K562 (cell line): ENCODE measurements around the gene LINGO4. TPM values are rescaled to one million over a fixed set of nuclear protein-coding genes. Genes with fewer than 3 reads are reported as not detected.

ENCODE experiments used
- ATAC-seq: fragments of 200-7000 bp; cut with Tn5 transposase; 3 replicates; pipeline ENCODE4 v1.9.1; 2020; ENCODE audit warnings: moderate library complexity
- BruUV-seq: library from RNA; stranded (reverse); fragments of 400-500 nt; replicated peaks from 2 replicates; lab custom pipeline; 2021; lab: Mats Ljungman, UMichigan
- CTCF ChIA-PET: fragments of 300-600 bp; formaldehyde crosslinking; extraction: SDS; loops from one replicate; lab custom pipeline; 2021; ENCODE audit warnings: low intra/inter-chr PET ratio; lab: Yijun Ruan, JAX
- POLR2A ChIA-PET: fragments of 300-600, 350-650 bp; sonication (Branson Sonifier 250); formaldehyde crosslinking; extraction: SDS; loops from one replicate; lab custom pipeline; 2021; ENCODE audit warnings: antibody characterized with exemption, inconsistent platforms; lab: Yijun Ruan, JAX
- DNase-seq, 4 experiments: peaks; one replicate each; pipeline versions ENCODE4 v3.0.0 to v3.0.0-alpha.2; 2011 to 2018; ENCODE audit warnings: low spot score in 3 of 4, mixed read lengths in 3 of 4; ENCODE audit errors: extremely low read depth in 1 of 4
- FAIRE-seq: peaks from 2 replicates; lab custom pipeline; 2011; peaks lifted over from hg19 to GRCh38; lab: Jason Lieb, UNC
- H2AFZ ChIP-seq: 2 replicates; pipeline ENCODE4 v1.6.0; 2011; ENCODE audit warnings: low read depth, low read length, control low read depth, inconsistent platforms
- H3K27ac ChIP-seq: fragments of 200-600 bp; 3 replicates; pipeline ENCODE4 v1.8.0; 2011; ENCODE audit warnings: low read depth, mild to moderate bottlenecking, control low read depth, inconsistent platforms, low read length, moderate library complexity, mixed read lengths; ENCODE audit errors: extremely low read depth
- H3K27me3 ChIP-seq, 2 experiments: fragments of 300-600 bp in 1 of 2; 2 replicates in 1 of 2; 3 replicates in 1 of 2; pipeline versions ENCODE4 v1.6.0 to v1.8.0; 2011; ENCODE audit warnings: inconsistent platforms in 2 of 2, low read length in 2 of 2, mild to moderate bottlenecking in 1 of 2, mixed read lengths in 1 of 2, moderate library complexity in 1 of 2; ENCODE audit not compliant: control insufficient read depth in 2 of 2, insufficient read depth in 2 of 2
- H3K36me3 ChIP-seq: fragments of 300-600 bp; 3 replicates; pipeline ENCODE4 v1.8.0; 2011; ENCODE audit warnings: mild to moderate bottlenecking, low read length, inconsistent platforms; ENCODE audit not compliant: control insufficient read depth, insufficient read depth
- H3K4me1 ChIP-seq, 2 experiments: fragments of 200-600 bp in 1 of 2; replicated peaks in 1 of 2; 2 replicates in 1 of 2; 3 replicates in 1 of 2; pipeline versions ENCODE4 v1.5.1 to v1.8.0; 2011; ENCODE audit warnings: inconsistent platforms in 2 of 2, low read length in 2 of 2, mild to moderate bottlenecking in 1 of 2, mixed read lengths in 1 of 2, moderate library complexity in 1 of 2; ENCODE audit not compliant: control insufficient read depth in 2 of 2, insufficient read depth in 2 of 2
- H3K4me2 ChIP-seq: 2 replicates; pipeline ENCODE4 v1.6.1; 2011; ENCODE audit warnings: low read length, control low read depth, inconsistent platforms, mixed read lengths; ENCODE audit not compliant: insufficient read depth
- H3K4me3 ChIP-seq: fragments of 200-600 bp; sonication (generic), shearing (Covaris generic); 2 replicates; pipeline ENCODE4 v1.5.1; 2016; ENCODE audit warnings: control low read depth, inconsistent platforms
- H3K79me2 ChIP-seq: fragments of 200-600 bp; 3 replicates; pipeline ENCODE4 v1.8.0; 2011; ENCODE audit warnings: low read length, inconsistent platforms; ENCODE audit not compliant: control insufficient read depth, insufficient read depth
- H3K9ac ChIP-seq, 2 experiments: 2 replicates each; pipeline versions ENCODE4 v1.6.0 to v1.6.1; 2011; ENCODE audit warnings: low read depth in 2 of 2, low read length in 2 of 2, control low read depth in 1 of 2, inconsistent platforms in 1 of 2, mild to moderate bottlenecking in 1 of 2, mixed read lengths in 1 of 2; ENCODE audit not compliant: insufficient read depth in 1 of 2
- H3K9me1 ChIP-seq: one replicate; pipeline ENCODE4 v1.6.0; 2011; ENCODE audit warnings: inconsistent platforms, mild to moderate bottlenecking, low read length, moderate library complexity; ENCODE audit not compliant: control insufficient read depth, insufficient read depth
- H3K9me3 ChIP-seq: replicated peaks from 2 replicates; pipeline ENCODE4 v1.5.1; 2011; ENCODE audit warnings: low read depth, low read length, inconsistent platforms; ENCODE audit not compliant: control insufficient read depth, insufficient read depth
- H4K20me1 ChIP-seq: replicated peaks from 2 replicates; pipeline ENCODE4 v1.6.1; 2011; ENCODE audit warnings: low read length, inconsistent platforms, mixed read lengths; ENCODE audit not compliant: control insufficient read depth, insufficient read depth
- ELF1 ChIP-seq: fragments of 200-800 bp; sonication (Bioruptor generic); IDR thresholded peaks from 2 replicates; pipeline ENCODE4 v1.6.1; 2016; ENCODE audit warnings: missing genetic modification characterization, missing compliant biosample characterization
- MTA2 ChIP-seq: fragments of 450-650 bp; IDR thresholded peaks from 2 replicates; pipeline ENCODE4 v1.6.1; 2016; ENCODE audit warnings: low read depth
- WGBS: fragments of 100-300 bp; shearing (Covaris generic); methylation state at CpG from one replicate; pipeline ENCODE4 v1.1.6; 2016; ENCODE audit warnings: low coverage, mixed read lengths; ENCODE audit not compliant: insufficient coverage; ENCODE audit errors: missing lambda C conversion rate; 5-methylcytosine and 5-hydroxymethylcytosine counted together
- in situ Hi-C: fragments of 300-500 bp; cut with MboI; formaldehyde crosslinking; loops from 4 replicates; pipeline ENCODE4 v1.15.0; 2018; ENCODE audit warnings: inconsistent platforms, mixed read lengths
- intact Hi-C: fragments of 100-400 bp; cut with micrococcal nuclease; formaldehyde crosslinking; loops from 2 replicates; pipeline ENCODE4 v1.14.2; 2022
- polyA plus RNA-seq, 8 experiments: library from polyadenylated mRNA; depleted of rRNA in 4 of 8; stranded (reverse) in 5 of 8; unstranded in 3 of 8; fragments of >200 nt; fragmentation: Nextera tagmentation in 2 of 8; fragmentation: Illumina TruSeq in 1 of 8; extraction: Ambion mirVana in 2 of 8; extraction: Trizol in 1 of 8; gene quantifications; 2 replicates each; pipeline versions ENCODE4 v1.2.1 to v1.2.3, GENCODE V29; 2011 to 2014; ENCODE audit warnings: inconsistent platforms in 1 of 8, missing spikeins in 1 of 8
- total RNA-seq, 7 experiments: library from RNA; depleted of rRNA in 6 of 7; stranded (reverse); fragments of >200 nt in 6 of 7; fragmentation: Illumina TruSeq in 2 of 7; extraction: Trizol in 2 of 7; gene quantifications; 2 replicates each; pipeline versions ENCODE4 v1.2.1 to v1.2.3, GENCODE V29; 2011 to 2021; ENCODE audit warnings: low replicate concordance in 1 of 7
- TF ChIP-seq, protein P1 (sequence below): fragments of 450-650 bp; formaldehyde crosslinking; IDR thresholded peaks from 2 replicates; pipeline ENCODE4 v1.4.0; 2020; ENCODE audit warnings: mild to moderate bottlenecking

Gene LINGO4
- total and polyA plus RNA-seq, 9 of the 15 experiments (the other 6 are each of a cell fraction or from before 2014, with no cell fraction given), result not detected

DNA sequence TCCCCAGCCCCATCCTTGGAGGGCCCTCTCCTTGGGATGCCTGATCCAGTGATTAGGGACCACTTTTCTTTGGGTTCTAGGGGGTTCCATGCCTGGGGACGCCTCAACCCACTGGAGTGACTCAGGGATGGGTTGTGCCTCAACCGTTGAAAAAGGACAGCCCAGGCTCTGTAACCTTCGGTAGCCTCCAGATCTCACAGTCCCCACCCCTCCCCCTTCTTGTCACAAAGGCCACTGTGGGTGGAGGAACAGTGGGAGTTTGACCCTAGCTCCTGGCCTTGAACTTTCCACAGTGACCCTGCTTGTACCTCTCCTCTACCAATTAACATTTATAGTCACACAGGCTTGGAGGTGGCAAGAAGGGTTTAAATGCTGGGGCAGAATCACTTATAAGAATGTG, 29.0 kb upstream of the LINGO4 start:
- FAIRE-seq, result no peak

More for the DNA sequence above, 29.0 kb upstream of the LINGO4 start:
- H3K27me3 ChIP-seq, result no peaks in the 10 kb centered on the region
- 9% methylated on average over 3 of the region's 3 CpGs for WGBS
- intact Hi-C loops, result no loop called here
- H3K79me2 ChIP-seq, result no peaks in the 10 kb centered on the region
- H3K4me3 ChIP-seq, result no peak overlapping the region
- no TSS peak for BruUV-seq
- H3K9me1 ChIP-seq, result peaks cover 3% of the 10 kb centered on the region
- no peak overlapping the region for H3K4me2 ChIP-seq
- peaks cover 5 to 29% of the 10 kb centered on the region in 2 experiments for H3K4me1 ChIP-seq
- no peaks in the 10 kb centered on the region for H3K9me3 ChIP-seq
- H2AFZ ChIP-seq, result no peak overlapping the region
- in situ Hi-C loops, result loop anchor here (5.0 kb wide), 1 partner anchor 137 kb away; no protein-coding TSS in a partner anchor
- no peaks in the 10 kb centered on the region for H3K36me3 ChIP-seq
- no peak for DNase-seq
- no peak overlapping the region for H3K9ac ChIP-seq
- POLR2A ChIA-PET, result interaction anchor here (1.5 kb wide), 1 partner anchor 167 kb away, joined by 3 read pairs; no protein-coding TSS in a partner anchor
- H4K20me1 ChIP-seq, result no peaks in the 10 kb centered on the region
- no peak overlapping the region for H3K27ac ChIP-seq
- TF ChIP-seq, protein P1, sequence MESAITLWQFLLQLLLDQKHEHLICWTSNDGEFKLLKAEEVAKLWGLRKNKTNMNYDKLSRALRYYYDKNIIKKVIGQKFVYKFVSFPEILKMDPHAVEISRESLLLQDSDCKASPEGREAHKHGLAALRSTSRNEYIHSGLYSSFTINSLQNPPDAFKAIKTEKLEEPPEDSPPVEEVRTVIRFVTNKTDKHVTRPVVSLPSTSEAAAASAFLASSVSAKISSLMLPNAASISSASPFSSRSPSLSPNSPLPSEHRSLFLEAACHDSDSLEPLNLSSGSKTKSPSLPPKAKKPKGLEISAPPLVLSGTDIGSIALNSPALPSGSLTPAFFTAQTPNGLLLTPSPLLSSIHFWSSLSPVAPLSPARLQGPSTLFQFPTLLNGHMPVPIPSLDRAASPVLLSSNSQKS (CRISPR knock-in tag), result no peak
- TF ChIP-seq MTA2, result no peak
- no peak for TF ChIP-seq ELF1 (tag)
- CTCF ChIA-PET, result interaction anchor here (0.6 kb wide), 1 partner anchor 162 kb away, joined by 3 read pairs; no protein-coding TSS in a partner anchor
- no peak for ATAC-seq
